Ovary (tissue), 3 donors: ENCODE data around the gene TTLL11.

Source experiments
- CTCF ChIP-seq, 3 donors: fragments of 450-650 bp in 2 of 3; fragments of 200-600 bp in 1 of 3; IDR thresholded peaks; one replicate each; pipeline versions ENCODE4 v1.5.1 to v1.8.0; 2016 to 2022; ENCODE audit warnings: antibody characterized with exemption in 3 of 3, mild to moderate bottlenecking in 1 of 3
- POLR2A ChIP-seq: fragments of 450-650 bp; IDR thresholded peaks from one replicate; pipeline ENCODE4 v1.6.1; 2017; ENCODE audit warnings: antibody characterized with exemption, mild to moderate bottlenecking, moderate library complexity
- donor health status: DM: no; HTN: no; CAD: no.

- TF ChIP-seq CTCF (IDR thresholded peaks at IDR 0.05) (no peak), POLR2A (no peak)
These were observed 76.8 kb downstream of the TTLL11 start for GRCh38 chr9:122016309-122016708.
